Coronary artery (tissue), 2 donors: Measurements from ENCODE around the gene SEPTIN11.

Experiments
- DNase-seq: peaks from one replicate; pipeline ENCODE4 v3.0.0-alpha.2; 2017; ENCODE audit warnings: low spot score
- H3K27ac ChIP-seq, 2 donors: fragments of 200-600 bp; sonication (generic); one replicate each; pipeline ENCODE4 v1.5.1; 2016 to 2019
- H3K4me3 ChIP-seq: fragments of 200-600 bp; sonication (generic); 2 replicates; pipeline ENCODE4 v1.5.1; 2016; ENCODE audit warnings: mild to moderate bottlenecking, moderate library complexity
- CTCF ChIP-seq: fragments of 200-600 bp; sonication (generic); IDR thresholded peaks from one replicate; pipeline ENCODE4 v1.5.1; 2019; ENCODE audit warnings: antibody characterized with exemption

Gene SEPTIN11

GRCh38 chr4:76968937-76969336 is 19.4 kb downstream of the SEPTIN11 start:
- peak overlapping the region in 1 of 2 donors; percentile 12 for H3K27ac ChIP-seq
- TF ChIP-seq CTCF = no peak
- no peak for DNase-seq
- no peak overlapping the region for H3K4me3 ChIP-seq

DNA sequence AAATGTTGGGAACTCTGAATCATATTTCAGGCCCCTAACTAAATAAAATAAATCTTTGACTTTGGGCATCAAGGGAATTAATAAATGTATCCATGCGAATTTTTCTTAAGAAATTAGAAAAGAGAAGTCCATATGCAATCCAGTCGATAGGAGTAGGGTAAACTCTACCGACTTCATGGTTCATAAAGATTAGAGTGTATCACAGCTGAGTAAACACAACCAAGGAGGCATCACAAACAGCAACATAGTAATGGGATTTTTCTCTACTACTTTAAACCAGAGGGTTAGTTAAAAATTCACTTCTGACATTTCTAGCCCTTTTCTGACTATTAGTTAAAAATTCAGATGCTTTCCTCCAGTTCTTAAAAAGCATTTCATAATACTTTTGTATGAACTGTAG is 19.9 kb downstream of the SEPTIN11 start:
- no peak for DNase-seq
- H3K4me3 ChIP-seq = no peak overlapping the region
- no peak for TF ChIP-seq CTCF
- no peak overlapping the region for H3K27ac ChIP-seq

DNA sequence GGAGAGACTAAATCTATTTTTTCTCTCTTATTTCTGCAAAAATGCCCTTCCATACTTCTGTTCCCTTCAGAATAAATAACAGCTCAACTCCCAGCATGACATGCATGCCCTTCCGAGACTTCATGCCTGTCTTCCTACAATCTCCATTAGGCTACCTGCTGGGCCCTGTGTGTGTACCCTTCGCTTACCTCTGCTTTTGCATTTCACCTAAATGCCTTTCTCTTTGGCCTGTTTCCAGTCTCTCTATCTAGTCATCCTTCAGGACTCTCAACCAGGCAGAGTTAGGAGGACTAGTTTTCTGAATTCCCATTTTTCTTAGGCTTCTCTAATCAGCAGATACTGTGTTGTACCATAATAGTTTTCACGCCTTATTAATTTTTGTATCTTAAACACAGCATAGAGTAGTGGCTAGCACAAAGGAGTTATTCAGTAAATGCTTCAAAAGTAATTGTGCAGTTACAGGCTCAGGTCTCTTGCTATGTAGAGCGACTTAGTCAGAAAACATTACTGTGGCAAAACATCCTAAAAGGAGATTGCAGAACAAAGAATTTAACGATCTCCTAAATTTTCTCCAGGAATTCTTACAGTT is 20.5 kb downstream of the SEPTIN11 start:
- Histone ChIP-seq H3K4me3 (no peak overlapping the region), H3K27ac (no peak overlapping the region)
- no peak for DNase-seq
- no peak for TF ChIP-seq CTCF

GRCh38 chr4:76972306-76972705 is 22.8 kb downstream of the SEPTIN11 start:
- Histone ChIP-seq H3K27ac (no peak overlapping the region), H3K4me3 (no peak overlapping the region)
- TF ChIP-seq CTCF = no peak
- DNase-seq = no peak

DNA sequence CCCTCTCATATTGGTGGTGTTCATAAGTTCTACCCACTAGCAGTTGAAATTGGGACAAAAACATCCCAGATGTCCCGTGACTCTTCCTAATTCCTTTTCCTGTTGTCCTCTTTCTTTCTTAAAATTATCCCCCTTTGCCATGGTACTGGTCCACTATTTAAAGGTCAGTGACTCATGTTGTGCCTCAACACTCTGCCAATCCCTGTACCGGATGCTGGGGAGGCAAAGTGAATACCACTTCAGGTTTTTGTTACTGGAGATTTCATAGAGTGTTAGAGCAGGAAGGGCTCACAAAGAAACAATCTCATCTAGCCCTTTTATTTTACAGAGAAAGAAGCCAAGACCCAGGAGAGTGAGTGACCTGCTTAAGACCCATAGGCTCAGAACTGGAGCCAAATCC is 24.6 kb downstream of the SEPTIN11 start:
- H3K4me3 ChIP-seq = no peak overlapping the region
- peak overlapping the region in 1 of 2 donors; percentile 44 for H3K27ac ChIP-seq
- no peak for DNase-seq
- TF ChIP-seq CTCF = no peak

- no peak for DNase-seq
- no peak overlapping the region for H3K27ac ChIP-seq
- H3K4me3 ChIP-seq = no peak overlapping the region
- TF ChIP-seq CTCF = no peak
These were observed 27.6 kb downstream of the SEPTIN11 start for GRCh38 chr4:76977113-76977512.

- H3K4me3 ChIP-seq = no peak overlapping the region
- no peak for DNase-seq
- TF ChIP-seq CTCF = no peak
- H3K27ac ChIP-seq = no peak overlapping the region
These were observed 28.3 kb downstream of the SEPTIN11 start for GRCh38 chr4:76977736-76978350.
